Activated CD4-positive, alpha-beta T cell treated with anti-CD3 and anti-CD28 coated beads, Interleukin-2, Interleukin-6, amounts not matched to agents 100 ng/mL and 50 ng/mL, durations not matched to agents 16 hours and 8 hours (primary cell): Measurements from ENCODE around the gene TCEA2.
"Not testable (repeated sequence)": the region's sequence is repeated elsewhere in the genome, so short reads cannot be mapped to it uniquely, and the experiment has no call there.

Source experiments
- DNase-seq: peaks from one replicate; pipeline ENCODE4 v3.0.0-alpha.2; 2020

TCEA2 gene

DNA sequence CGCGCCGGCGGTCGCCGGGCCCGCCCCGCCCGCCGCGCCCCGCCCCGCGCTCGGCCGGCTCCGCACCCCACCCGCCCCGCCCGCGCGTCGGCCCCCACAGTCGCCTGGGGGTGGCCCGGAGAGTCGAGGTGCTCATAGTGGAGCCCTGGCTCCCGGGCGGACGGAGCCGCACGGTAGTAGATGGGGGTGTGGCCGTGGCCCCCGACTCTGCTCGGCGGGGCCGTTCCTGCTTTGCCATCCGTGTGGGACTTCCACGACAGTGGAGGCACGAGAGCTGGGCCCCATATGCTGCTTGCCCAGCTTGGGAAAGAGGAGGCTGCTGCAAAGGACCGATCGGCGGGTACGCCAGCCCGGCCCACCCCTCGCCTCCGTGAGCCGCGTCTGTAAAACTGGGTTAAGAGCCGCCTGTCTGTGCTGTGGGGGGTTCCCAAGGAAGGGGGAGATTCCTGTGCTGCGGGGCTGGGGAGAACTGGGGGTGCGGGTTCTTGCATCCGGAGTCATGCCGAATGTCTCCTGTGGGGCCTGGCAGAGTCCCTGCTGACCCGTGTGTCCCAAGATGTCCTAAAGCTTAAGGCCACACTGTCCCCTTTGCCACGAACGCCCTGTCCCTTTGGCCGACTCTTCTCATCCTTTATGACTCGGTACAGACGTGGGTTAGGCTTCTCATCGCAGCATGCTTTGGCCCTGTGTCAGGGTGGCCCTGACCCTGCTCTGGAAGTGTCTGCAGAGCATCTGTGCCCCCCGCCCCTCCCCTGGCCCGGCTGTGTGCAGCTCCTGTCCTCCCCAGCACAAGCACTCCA is 17.2 kb downstream of the TCEA2 start, which contains the start of gene OPRL1:
OPRL1 (plus strand) TSS at position 70 of the 800 bp plus-strand sequence. CDS start 12,639 bp downstream, outside the sequence.
- DNase-seq, result no peak

DNA sequence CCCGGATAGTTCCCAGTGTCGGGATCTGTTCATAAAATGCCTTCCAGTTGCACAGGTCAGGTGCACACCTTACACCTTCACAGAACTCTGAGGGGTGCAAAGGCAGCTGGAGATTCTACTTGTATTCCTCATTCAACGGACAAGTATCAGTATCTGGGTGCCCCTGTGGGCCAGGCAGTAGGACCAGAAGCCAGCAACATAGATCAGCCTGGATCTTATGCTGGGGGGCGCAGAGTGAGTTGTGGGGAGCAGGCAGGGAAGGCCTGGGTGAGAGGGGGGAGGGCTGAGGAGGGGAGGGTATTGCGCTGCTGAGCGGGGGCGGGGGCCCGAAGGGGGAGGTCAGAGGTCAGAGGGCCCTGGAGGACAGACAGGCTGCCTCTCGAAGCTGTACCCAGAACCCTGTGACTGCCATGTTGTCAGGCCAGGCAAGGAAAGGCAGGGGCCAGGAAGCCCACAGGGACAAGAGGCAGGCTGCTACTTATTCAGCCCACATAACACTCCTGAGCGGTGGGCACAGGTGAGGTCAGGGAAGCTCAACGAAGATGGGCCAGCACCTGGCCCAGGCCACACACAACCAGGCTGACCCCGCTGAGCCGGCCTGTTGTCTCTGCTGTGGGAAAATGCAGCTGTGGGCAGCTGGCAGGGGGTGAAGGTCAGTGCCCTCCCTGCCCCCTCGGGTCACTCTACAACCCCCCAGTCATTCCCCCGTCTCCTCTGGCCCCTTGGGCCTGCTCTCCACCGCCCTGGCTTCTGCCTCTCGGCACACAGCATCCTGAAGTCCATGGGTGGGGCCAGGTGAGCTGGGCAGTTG is 18.0 kb downstream of the TCEA2 start:
- DNase-seq, result no peak

GRCh38 chr20:64081624-64081964 is 18.6 kb downstream of the TCEA2 start:
- no peak for DNase-seq

- DNase-seq, result no peak
Observed at GRCh38 chr20:64082126-64082731, 19.2 kb downstream of the TCEA2 start.

GRCh38 chr20:64082820-64083377 is 19.9 kb downstream of the TCEA2 start:
- no peak for DNase-seq

- DNase-seq, result peak; percentile 79
Observed at GRCh38 chr20:64083378-64083803, 20.4 kb downstream of the TCEA2 start.

DNA sequence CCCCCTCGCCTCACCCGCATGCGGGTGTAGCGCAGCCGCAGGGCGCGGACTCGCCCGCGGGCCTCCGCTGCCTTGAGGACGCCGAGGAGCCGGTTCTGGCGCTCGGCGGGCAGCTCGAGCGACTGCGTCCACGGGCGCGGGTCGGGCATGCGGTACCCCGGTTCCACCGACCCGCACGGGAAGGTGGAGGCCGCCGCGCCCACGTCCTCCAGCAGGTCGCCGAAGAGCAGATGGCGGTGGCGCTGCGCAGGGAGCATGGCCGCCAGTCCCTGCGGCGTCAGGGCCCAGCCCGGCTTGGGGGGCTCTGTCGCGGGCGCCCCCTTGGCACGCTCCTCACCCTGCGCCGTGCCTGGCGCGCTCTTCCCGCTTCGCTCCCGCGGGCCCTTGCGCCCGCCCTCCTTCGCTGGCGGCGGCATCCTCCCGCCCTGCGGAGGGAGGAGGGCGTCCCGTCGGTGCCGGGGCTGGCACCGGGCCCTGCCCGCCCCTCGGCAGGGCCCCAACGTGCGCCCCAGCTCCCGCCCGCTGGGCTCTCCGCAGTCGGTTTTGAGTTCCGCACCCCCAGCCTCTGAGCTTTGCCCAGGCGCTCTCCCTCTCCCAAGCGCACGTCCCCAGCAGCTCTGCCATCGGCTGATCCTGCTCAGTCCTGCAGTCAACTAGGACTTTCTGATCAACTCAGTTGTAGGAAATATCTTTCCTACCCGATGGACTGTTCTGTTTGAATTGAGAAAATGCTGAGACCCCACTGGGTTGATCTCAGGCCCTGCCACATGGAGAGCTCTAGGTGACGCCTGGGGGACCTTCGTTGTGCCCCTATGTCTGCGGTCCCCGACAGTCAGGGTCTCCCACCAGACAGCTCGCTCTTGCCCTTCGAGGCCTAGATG is 21.0 kb downstream of the TCEA2 start, which contains the start of gene LKAAEAR1:
LKAAEAR1 (minus strand) TSS at position 595 of the 881 bp plus-strand sequence; CDS start at position 416, 179 bp downstream.
- no peak for DNase-seq

DNA sequence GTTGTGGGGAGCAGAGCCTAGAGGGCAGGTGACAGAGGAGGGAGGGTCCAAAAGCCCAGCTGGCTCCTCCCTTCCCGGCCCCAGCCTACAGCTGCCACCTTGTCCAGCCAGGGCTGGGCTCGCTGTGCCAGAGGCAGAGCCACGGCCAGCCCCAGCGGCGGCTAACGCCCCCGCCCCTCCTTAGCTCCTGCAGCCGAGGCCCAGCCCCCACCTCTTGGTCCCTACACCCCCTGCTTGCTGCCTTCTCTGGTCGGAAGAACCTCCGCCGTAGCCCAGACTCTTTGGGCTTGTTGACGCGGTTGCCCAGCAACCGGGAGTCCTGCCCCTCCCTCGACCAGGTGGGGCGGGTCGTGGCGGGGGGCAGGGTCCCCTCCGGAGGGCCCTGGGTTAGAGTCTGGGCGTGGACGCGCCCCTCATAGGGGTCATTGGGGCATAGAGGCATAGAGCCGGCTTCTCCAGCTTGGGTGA is 21.7 kb downstream of the TCEA2 start:
- DNase-seq, result no peak

GRCh38 chr20:64086801-64087200 is 23.8 kb downstream of the TCEA2 start:
- no peak for DNase-seq

- DNase-seq, result not testable (repeated sequence)
Observed at GRCh38 chr20:64087226-64087825, 24.3 kb downstream of the TCEA2 start.

- DNase-seq, result not testable (repeated sequence)
Observed at GRCh38 chr20:64088586-64088985, 25.6 kb downstream of the TCEA2 start.

GRCh38 chr20:64090165-64090564 is 27.2 kb downstream of the TCEA2 start:
- DNase-seq, result no peak

GRCh38 chr20:64091340-64091739 is 28.3 kb downstream of the TCEA2 start:
- no peak for DNase-seq

- no peak for DNase-seq
Observed at GRCh38 chr20:64091770-64092169, 28.8 kb downstream of the TCEA2 start.

- DNase-seq, result no peak
Observed at GRCh38 chr20:64092258-64093012, 29.4 kb downstream of the TCEA2 start.

DNA sequence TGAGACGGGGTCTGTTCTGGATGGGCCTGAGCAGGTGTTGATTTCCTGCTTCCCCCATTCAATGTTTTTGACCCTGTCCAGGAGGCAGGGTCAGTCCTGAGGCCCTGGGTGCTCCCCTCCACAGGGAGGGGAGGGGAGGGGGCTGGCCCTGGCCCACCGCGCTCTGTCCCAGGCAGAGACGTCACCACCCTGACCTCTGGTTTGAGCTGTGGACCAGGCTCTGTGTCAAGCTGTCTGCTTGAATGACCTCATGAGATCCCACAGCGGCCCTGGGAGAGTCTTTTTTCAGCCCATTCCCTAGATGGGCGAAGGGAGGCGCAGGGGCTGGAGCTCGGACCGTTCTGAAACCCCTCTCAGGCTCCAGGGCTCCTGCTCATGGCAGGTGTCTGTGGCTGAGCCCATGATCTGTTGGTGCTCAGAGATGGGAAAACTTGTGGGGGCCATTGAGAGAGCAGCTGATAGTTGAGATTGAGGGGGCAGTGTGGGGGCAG is 30.1 kb downstream of the TCEA2 start:
- no peak for DNase-seq

GRCh38 chr20:64095455-64095854 is 32.5 kb downstream of the TCEA2 start:
- no peak for DNase-seq

DNA sequence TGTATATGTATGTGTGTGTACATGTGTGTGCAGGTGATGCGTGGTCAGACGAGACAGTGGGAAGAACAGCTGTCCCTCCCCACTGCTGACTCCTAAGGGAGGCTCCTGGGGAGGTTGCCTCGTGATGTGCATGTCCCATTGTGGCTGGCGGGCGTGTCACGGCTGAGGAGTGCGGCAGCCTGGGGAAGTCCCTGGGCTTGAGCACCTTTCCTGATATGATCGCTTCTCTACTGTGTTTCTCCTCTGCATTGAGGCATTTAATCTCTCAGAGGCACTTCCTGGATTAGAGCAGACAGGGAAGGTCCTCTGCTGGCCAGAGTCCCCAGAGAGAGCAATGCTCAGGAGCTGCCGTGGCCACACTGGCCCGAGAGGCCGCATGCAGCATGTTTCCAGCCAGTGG is 32.9 kb downstream of the TCEA2 start:
- no peak for DNase-seq

DNA sequence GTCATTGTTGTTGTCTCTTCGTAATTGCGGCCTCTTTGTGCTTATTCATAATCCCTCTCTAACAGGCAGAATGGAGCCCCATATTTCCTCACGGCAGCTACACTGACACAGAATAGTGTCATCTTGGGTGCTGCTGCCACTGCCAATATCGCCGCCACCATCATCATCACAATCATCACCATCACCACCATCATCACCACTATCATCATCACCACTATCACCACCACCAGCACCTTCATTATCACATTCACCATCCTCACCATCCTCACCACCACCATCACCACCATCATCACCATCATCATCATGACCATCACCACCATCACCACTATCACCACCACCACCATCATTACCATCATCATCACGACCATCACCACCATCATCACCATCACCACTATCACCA is 33.5 kb downstream of the TCEA2 start:
- no peak for DNase-seq

DNA sequence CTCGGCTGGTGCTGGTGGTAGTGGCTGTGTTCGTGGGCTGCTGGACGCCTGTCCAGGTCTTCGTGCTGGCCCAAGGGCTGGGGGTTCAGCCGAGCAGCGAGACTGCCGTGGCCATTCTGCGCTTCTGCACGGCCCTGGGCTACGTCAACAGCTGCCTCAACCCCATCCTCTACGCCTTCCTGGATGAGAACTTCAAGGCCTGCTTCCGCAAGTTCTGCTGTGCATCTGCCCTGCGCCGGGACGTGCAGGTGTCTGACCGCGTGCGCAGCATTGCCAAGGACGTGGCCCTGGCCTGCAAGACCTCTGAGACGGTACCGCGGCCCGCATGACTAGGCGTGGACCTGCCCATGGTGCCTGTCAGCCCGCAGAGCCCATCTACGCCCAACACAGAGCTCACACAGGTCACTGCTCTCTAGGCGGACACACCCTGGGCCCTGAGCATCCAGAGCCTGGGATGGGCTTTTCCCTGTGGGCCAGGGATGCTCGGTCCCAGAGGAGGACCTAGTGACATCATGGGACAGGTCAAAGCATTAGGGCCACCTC is 35.5 kb downstream of the TCEA2 start:
- no peak for DNase-seq
